Stimulated activated CD4-positive, alpha-beta T cell treated with anti-CD3 and anti-CD28 coated beads, Interleukin-4, amount 100 ng/mL, for 24 hours (primary cell): ENCODE results near the gene DCLK2.
A peak's percentile ranks its signal among the peaks of the same experiment; 100 is the strongest.

Experiments used
- DNase-seq: peaks from one replicate; pipeline ENCODE4 v3.0.0-alpha.2; 2020

DCLK2 gene

DNA sequence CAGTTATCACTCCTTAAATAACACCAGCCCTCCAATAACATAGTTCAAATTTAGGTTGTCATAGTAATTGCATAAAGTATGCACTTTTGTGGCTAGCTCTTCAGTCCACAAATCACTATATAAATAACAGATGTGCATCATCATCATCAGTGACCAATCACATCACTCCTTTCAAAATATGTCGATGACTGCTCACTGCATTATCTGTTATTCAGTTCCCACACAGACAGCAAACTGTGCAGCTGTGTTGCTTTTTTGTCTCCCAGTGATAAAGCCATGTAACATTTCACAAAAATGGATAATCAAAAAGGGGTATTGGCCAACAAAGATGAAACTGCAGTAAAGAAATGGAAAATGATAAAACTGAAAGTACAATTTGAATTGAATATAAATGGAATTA, 205.4 kb downstream of the DCLK2 start:
- DNase-seq, result no peak

GRCh38 chr4:150286656-150287055, 208.4 kb downstream of the DCLK2 start:
- no peak for DNase-seq

GRCh38 chr4:150289198-150289597, 211.0 kb downstream of the DCLK2 start:
- DNase-seq, result no peak

GRCh38 chr4:150289881-150290280, 211.6 kb downstream of the DCLK2 start:
- no peak for DNase-seq

- DNase-seq, result peak; percentile 33
These were observed 219.7 kb downstream of the DCLK2 start for GRCh38 chr4:150297861-150298474.

- no peak for DNase-seq
These were observed 221.6 kb downstream of the DCLK2 start for GRCh38 chr4:150299816-150300215.

DNA sequence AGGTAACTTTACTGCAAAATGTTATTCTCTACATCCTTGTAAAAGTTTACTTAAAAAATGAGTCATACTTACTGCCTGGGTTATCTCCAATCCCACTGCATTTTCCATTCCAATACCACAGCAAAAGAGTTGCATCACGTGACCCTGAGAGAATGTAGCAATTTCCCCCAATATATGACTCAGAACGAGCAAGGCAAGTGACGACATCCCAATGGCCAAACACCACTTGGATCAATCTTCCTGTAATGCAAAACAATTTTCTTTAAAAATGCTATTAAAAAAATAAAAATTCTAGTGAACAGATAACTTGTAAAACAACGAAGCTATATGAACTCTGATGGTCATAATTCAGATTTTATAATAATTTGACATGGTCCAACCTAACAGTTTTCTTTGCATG, 224.3 kb downstream of the DCLK2 start:
- DNase-seq, result peak; percentile 58

GRCh38 chr4:150305995-150306394, 227.8 kb downstream of the DCLK2 start:
- no peak for DNase-seq

GRCh38 chr4:150306719-150307118, 228.5 kb downstream of the DCLK2 start:
- DNase-seq, result no peak
